Measurements from ENCODE around the gene MATK. TPM values are rescaled to one million over a fixed set of nuclear protein-coding genes. Genes with fewer than 3 reads are reported as not detected.

The MATK gene, protein sequence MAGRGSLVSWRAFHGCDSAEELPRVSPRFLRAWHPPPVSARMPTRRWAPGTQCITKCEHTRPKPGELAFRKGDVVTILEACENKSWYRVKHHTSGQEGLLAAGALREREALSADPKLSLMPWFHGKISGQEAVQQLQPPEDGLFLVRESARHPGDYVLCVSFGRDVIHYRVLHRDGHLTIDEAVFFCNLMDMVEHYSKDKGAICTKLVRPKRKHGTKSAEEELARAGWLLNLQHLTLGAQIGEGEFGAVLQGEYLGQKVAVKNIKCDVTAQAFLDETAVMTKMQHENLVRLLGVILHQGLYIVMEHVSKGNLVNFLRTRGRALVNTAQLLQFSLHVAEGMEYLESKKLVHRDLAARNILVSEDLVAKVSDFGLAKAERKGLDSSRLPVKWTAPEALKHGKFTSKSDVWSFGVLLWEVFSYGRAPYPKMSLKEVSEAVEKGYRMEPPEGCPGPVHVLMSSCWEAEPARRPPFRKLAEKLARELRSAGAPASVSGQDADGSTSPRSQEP
- total RNA-seq, result 22.9 TPM

GRCh38 chr19:3785938-3786824 is at the start of gene MATK:
Gene MATK, minus strand, starts transcription at chr19:3786381. Its CDS starts 1,246 bp downstream, at chr19:3785135.
- no peak for DNase-seq

DNA sequence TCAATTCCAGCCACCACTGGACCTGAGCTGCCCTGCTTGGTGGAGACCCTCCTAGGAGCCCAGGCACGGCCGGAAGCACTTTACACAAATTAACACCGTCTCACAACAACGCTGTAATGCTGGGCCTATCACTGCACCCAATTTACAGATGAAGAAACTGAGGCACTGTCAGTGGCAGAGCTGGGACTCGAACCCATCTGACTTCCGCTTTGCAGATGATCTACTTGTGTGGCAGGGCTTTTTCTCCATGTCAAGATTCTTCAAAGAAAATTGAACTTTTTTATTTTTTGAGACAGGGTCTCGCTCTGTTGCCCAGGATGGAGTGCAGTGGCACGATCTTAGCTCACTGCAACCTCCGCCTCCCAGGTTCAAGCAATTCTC is 48.9 kb upstream of the MATK start:
- DNase-seq, result no peak

DNA sequence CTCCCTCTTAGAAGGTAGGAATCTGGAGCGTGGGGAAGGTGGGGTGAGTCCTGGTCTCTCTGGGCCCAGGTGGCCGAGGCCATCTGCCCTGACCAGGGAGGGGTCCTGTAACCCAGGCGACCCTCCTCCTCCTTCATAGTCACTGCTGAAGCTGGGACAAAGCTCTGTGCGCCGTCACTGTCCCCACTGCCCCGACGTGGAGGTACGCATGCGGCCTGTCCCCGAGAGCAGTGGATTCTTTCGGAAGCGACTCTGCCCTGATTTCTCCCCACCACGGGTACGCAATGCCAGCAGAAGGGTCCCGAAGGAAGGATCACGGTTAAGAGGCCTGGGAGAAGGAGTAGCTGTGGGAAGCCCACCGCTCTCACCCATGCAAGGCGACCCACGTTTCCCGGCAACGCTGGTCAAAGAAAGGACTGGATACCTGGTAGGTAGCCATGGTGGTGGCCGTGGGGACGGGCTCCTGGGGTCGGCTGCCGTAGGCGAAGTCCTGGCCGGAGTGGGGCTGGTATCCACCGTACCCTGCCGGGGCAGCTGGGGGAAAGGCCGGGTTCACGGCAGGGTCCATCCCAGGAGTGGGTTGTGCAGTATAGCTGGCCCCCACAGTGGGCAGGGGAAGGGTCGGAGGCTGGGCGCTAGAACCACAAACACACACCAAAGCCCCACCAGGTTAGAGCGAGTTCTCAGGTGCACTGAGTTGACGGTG is 48.3 kb upstream of the MATK start:
- DNase-seq, result no peak

DNA sequence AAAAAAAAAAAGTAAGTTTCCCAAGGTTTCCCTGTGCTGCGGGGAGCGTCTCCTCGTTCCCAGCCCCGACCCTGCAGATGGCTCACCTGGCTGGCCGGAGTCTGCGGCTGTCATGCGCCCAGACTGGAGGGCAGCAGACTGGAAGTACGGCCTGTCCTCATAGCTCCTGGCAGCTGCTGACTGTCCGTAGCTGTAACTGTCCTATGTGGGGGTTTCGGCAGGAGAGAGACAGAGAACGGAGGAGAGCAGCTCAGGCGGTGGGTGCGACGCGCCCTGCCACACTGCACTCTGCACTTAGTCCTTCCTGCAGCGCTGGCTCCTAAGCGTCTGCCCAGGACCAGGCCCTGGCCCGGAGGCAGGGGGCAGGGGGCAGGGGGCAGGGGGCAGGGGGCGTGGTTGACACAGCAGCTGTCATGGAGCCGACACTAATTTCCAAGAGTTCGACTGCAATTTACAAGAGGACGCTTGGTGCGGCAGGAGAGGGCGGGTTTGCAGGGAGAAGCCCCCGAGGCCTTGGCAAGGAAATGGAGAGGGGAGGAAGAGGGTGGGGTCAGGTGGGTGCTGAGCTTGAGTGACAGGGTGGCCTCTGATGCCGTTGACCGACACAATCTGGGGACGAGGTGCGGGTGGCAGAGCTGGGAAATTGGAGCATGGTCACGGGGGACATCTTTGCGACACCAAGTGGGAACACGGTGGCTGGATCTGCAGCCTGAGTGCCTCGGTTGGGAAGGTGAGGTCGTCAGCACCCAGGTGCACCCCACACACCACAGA is 47.6 kb upstream of the MATK start:
- DNase-seq, result no peak

DNA sequence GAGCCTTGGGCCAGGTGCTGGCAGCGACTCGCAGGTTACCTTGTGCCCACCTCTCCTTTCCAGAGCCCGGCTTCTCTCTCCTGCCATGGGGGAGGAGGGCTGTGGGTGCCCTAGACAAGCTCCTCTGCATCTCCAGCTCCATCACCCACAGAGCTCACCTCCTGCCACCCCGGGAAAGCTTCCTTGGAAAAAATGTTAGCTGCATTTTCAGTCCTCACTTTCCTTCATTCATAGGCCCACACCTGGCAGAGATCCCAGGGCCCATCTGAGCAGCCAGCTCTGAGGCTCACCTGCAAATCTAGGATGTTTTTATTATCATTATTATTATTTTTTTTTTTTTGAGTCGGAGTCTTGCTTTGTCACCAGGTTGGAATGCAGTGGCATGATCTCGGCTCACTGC is 45.8 kb upstream of the MATK start:
- no peak for DNase-seq

DNA sequence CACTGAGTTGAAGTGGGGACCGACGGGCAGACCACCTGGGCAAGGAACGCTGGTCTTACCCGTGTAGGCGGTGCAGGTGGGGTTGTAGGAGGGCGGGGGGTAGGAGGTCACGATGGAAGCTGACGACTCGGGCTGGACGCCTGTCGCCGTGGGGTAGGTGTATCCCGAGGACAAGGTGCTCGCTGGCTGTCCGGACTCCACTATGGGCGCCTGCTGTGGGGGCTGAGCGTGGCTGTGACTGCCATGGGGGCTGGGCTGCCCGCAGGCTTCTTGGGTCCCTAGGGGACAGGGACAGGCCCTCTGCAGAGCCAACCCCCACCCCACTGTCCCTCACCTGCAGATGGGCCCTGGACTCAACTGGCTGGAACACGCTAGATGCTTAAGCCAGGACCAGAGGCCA is 45.4 kb upstream of the MATK start:
- DNase-seq, result no peak

DNA sequence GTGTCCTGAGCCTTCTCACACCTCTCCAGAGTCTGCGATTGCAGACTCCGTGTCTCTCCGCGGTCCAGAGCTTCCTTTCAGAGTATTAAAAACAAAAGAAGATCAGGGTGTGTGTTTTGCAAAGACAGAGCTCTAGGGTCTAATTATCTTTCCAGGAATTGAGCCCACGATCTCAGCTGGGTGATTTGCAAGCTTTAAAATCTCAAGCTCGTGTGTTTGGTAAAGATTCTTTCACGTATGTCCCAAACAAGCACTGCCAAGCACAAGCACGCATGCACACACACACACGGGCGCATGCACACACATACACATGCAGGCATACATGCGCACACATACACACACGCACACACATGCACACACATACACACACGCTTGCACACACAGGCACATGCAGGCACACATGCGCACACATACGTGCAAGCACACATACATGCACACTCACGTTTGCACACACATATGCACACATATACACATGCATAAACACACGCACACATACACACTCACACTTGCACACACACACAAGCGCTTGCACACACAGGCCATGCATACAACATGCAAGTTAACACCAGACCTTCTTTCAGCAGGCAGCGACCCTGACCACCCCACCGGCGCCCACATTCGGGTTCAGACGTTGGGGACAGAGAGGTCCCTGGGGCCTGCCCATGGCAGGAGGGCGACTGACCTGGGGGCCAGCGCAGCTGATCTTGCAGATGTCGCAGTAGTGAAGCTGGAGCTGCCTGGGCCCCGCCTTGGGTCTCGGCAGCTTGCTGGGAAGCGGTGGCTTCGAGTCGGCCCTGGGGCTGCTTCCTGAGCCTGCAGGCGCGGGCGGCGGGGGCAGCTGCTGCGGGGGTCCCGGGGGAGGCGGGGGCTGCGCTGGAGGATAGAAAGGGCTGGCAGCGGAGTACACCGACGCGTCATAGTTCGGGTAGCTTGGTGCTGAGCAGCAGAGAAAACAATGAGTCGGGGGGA is 44.7 kb upstream of the MATK start:
- DNase-seq, result no peak

GRCh38 chr19:3827306-3827705 is 41.1 kb upstream of the MATK start:
- no peak for DNase-seq

DNA sequence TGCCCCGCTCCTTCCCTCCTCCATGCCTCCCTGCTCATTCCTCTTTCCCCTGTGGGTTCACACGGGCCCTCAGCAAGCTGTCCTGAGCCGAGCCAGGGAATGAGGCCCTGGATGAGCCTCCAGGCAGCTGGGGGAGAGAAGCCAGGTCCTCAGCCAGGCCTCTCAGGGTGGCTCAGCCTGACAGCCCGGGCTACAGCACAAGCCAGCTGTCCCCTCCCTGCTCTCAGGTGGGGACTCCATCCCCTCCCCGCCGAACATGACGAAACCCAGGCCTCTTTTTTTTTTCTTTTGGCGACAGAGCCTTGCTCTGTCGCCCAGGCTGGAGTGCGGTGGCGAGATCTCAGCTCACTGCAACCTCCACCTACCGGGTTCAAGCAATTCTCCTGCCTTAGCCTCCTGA is 40.0 kb upstream of the MATK start:
- no peak for DNase-seq

GRCh38 chr19:3825286-3825956 is 39.2 kb upstream of the MATK start:
- no peak for DNase-seq

DNA sequence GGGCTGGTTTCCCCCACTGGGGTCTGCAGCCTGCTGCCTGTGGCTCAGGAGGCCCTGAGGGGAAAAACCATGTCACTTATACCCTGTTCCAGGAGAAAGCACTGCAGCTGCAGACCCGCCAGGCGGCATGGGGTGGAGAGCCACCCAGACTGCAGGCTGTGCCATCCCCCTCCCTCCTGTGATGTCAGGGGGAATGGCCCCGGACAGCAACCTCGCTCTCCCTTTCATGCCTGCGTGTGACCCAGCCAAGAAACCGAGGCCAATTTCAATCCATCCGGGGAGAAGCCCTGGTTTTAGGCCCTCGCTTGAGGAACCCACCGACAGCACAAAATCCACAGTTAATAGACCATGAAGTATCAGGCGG is 37.2 kb upstream of the MATK start:
- no peak for DNase-seq

DNA sequence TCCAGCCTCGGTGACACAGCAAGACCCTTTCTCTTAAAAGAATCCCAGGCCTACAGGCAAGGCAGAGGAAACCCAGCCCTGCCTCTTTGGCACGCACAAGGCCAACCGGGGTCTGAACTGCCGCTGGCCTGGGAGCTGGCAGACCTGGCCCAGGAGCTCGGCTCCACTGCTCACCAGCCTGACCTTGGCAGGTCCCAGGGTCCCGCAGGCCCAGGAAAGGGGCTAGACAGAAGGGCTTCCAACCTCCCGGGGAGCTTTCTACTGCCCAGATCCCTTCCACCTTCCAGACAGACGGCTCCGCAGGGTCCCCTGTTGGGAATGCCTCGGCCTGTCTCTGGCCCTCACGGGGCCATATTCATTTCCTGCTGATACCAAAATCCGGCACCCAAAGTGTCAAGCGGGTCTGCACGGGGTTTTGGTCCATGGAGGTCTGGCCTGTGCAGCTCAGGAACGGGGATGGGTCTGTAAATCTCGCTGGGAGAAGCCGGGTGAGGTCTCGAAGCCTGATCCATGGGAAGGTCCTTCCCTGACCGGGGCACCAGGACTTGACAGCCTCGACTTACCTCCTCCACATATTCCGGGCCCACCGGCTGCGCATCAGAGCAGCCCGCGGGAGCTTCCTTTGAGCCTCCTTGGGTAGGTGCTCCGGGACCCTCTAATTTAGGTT is 36.6 kb upstream of the MATK start:
- DNase-seq, result no peak

GRCh38 chr19:3821857-3822364 is 35.7 kb upstream of the MATK start:
- DNase-seq, result no peak

GRCh38 chr19:3821156-3821555 is 35.0 kb upstream of the MATK start:
- no peak for DNase-seq

GRCh38 chr19:3819989-3820388 is 33.8 kb upstream of the MATK start:
- DNase-seq, result no peak

DNA sequence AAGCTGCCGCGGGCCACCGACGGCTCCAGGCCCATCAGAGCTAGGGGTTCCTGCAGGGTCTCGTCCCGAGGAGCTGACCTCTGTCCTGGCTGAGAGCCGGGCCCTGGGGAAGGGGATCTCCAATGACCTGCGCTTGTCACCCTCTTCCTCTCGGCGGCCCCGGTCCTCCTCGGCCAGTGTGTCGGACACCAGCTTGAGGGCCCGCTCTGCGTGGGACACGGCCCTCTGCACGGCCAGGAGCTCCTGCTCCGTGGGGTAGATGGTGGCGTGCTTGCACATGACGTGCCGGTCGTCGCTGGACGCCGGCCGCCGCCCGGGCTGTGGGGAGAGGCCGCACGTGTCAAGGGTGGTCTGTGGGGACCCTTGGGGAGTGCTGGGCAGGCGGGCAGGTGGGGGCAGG is 32.7 kb upstream of the MATK start:
- no peak for DNase-seq

DNA sequence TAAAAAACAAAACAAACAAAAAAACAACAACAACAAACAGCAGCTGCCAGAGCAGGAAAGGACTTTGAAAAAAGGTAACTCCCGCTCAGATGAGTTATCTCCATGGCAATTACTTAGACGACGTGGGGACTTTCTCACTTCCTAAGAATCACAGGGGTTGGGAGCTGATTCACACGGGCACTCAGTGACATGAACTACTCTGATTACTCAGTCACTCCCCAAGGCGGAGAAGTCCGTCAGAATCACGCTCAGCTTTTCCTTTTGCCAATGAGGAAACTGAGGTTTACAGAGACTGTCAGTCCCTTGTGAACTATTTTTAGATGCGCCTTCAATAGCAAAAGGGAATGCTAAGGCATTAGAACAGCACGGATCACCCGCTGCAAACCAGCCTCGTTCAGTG is 32.3 kb upstream of the MATK start:
- DNase-seq, result no peak

DNA sequence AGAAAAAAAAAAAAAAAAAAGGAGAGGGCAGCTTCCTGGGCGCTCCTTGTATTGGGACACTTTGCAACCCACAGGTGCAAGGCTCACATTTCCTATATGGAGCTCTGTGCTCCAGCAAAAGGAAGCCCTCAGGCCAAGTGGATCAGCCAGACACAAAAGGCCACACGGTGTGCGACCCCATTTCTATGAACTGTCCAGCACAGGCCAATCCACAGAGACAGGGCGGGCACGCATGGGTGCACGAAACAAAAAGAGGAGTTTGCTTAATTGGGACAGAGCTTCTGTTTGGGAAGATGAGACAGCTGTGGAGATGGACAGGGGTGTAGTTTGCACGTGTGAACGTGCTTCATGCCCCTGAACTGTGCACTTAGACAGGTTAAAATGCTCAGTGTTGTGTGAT is 31.6 kb upstream of the MATK start:
- DNase-seq, result no peak

DNA sequence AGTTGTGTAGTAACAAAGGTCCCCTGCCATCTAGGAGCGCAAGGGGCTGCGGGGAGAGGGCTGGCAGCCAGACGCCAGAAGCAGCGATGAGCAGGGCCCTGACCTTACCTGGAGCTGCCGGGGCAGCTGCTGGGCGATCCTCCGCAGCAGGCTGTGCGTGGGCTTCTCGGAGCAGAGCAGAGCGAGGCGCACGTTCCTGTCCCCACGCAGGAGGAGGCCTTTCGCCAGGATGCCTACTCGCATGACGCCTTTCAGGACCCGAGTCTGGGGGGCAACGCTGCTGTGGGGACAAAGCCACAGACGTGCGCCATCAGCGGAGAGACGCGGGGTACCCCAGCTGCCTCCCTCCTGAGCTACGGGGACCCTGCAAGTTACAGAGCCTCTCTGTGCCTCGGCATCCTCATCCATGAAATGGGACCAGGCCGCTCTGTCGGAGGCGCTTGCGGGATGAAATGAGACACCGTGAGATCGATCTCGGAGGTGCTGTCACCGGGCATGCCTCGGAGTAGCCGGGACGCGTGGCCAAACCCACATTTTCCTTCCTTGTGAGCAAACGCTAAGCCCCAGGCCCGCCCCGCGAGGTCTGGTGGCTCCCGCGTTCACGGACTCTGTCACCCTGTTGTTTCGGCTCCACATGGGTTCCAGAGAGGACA is 30.5 kb upstream of the MATK start:
- no peak for DNase-seq

Data from occipital lobe (tissue), 2 donors.